GM12865 (cell line): ENCODE data around the gene RAB11FIP3.

ENCODE experiments used
- DNase-seq: peaks from one replicate; pipeline ENCODE4 v3.0.0; 2010; ENCODE audit warnings: low read depth
- H3K4me3 ChIP-seq: 2 replicates; pipeline ENCODE4 v1.5.1; 2011; ENCODE audit warnings: mild to moderate bottlenecking, low read depth, low read length, control low read depth
- TF ChIP-seq, protein P1 (sequence below): IDR thresholded peaks from 2 replicates; pipeline ENCODE4 v1.5.1; 2011; ENCODE audit warnings: low read length, control low read depth, low read depth, inconsistent platforms; ENCODE audit not compliant: insufficient read depth; ENCODE audit errors: missing control alignments

Gene RAB11FIP3

DNA sequence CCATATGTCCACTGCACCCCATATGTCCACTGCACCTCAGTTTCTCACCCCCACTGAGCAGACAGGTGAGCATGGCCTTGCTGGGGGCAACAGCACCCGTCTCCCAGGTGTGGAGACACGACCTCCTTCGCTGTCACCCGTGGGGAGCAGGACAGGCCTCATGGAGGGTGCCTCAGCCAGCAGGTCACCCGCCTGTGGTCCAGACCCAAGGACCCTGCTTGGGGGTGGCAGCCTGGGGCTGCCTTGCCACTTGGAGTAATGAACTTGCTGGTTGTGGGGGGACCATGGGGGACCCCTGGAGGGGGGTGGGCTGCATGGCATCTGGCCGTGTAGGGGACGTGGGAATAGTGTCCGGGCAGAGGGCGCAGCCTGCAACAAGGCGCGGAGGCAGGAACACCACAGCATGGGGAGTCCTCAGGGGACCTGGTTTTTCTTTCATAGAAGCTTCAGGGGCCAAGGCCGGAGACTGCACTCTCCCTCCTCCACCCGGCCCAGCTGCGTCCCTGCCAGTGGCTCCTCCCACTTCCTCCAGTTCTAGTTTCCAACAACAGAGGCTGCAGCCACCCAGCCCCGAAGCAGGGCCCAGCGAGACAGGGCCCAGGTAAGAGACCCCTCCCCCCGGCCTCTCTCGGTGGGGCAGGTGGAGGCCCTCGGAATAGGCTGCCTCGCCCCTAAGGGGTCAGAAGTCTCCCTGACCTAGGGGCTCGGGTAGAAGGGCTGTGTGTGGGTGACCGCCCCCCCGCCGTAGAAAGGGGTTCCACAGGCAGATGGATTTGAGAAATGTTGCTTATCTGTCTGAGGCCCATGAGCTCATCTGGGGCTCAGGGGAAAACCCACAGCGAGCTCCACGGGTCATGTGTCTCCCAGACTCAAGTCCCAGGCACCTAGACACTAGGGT, 141.3 kb downstream of the RAB11FIP3 start, which contains the start of gene NHLRC4:
Gene NHLRC4 (plus strand): TSS at position 531 of the 898 bp plus-strand sequence. CDS start 1,043 bp downstream, outside the sequence.
- TF ChIP-seq, protein P1, sequence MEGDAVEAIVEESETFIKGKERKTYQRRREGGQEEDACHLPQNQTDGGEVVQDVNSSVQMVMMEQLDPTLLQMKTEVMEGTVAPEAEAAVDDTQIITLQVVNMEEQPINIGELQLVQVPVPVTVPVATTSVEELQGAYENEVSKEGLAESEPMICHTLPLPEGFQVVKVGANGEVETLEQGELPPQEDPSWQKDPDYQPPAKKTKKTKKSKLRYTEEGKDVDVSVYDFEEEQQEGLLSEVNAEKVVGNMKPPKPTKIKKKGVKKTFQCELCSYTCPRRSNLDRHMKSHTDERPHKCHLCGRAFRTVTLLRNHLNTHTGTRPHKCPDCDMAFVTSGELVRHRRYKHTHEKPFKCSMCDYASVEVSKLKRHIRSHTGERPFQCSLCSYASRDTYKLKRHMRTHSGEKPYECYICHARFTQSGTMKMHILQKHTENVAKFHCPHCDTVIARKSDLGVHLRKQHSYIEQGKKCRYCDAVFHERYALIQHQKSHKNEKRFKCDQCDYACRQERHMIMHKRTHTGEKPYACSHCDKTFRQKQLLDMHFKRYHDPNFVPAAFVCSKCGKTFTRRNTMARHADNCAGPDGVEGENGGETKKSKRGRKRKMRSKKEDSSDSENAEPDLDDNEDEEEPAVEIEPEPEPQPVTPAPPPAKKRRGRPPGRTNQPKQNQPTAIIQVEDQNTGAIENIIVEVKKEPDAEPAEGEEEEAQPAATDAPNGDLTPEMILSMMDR = no peak
- DNase-seq = peak; percentile 86
- H3K4me3 ChIP-seq = peak within 1 kb of the TSS; percentile 52

DNA sequence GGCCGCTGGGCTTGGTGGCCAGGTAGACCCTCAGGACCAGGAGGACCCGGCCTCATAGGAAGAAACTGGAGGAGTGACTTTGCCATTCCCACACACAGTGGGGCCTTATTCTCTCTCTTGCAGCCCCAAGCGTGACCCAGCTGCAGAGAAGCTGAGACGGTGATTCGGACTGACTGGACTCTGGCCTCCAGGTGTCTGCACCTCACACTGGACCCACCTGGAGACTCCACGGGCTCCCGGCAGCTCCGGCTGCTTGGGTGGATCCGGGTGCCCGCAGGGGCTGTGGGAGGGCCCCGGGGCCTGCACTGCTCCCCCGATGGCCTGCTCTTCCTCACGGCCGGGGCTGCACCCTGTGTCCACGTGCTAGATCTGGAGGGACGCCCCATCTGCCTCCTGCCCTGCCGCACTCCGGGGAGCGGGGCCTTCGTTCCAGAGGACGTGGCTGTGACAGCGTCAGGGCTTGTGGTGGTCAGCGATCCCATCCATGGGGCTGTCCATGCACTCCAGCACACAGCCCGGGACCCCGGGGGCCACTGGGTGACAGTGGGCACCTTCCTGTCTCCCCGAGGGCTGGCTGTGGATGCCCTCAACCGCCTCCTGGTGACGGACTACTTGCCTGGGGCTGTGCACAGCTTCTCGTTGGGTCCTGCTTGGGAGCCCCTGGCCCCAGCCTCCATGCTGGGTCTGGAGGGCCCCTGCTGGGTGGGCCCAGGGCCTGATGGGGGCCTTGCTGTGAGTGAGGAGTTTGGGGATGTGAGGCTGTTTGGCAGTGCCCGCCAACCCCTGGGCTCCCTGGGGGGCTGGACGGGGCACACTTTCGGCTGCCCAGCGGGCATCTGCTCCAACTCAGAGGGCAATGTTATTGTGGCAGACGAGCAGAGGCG, 142.2 kb downstream of the RAB11FIP3 start:
- DNase-seq = no peak
- peak overlapping the region; percentile 52 for H3K4me3 ChIP-seq
- TF ChIP-seq, protein P1 = no peak

DNA sequence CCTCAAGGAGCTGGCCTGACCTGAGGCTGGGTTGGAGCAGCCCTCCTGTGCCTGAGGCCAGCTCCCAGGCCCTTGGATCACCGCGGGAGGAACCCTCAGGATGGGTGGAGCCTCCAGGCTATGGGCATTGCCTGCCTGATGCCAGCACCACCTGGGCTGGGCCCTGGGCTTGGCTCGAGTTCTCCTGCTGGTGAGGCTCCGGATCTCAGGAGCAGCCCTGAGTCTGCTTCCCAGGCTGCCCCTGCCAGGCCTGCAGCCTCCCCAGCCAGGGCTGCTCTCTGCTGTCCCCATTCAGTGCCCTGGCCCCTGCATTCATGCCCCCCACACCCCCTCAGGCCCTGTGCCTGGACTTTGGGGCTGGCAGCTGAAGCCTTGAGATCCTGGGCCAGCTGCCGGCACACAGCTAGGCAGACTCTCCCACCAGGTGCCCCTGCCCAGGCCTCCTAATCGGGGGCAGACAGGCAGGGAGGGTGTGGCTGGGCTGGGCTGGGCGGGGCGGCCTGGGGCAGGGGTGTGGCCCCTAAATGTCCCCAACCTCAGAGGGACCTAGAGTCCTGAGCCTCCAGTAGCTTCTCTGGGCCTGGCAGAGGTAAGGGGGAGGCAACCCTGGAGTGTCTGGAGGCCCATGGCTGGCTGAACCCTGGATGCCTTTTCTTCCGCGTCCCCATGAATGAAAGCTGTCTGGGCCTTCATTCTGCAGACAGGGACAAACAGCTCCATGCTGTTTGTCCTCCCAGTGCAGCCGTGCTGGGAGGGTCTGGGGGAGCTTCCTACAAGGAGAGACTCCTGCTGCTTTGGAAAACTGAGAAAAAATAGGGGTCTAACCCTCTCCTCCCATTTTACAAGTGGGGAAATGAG, 143.2 kb downstream of the RAB11FIP3 start:
- DNase-seq = no peak
- H3K4me3 ChIP-seq = peak overlapping the region; percentile 77
- TF ChIP-seq, protein P1 = no peak

DNA sequence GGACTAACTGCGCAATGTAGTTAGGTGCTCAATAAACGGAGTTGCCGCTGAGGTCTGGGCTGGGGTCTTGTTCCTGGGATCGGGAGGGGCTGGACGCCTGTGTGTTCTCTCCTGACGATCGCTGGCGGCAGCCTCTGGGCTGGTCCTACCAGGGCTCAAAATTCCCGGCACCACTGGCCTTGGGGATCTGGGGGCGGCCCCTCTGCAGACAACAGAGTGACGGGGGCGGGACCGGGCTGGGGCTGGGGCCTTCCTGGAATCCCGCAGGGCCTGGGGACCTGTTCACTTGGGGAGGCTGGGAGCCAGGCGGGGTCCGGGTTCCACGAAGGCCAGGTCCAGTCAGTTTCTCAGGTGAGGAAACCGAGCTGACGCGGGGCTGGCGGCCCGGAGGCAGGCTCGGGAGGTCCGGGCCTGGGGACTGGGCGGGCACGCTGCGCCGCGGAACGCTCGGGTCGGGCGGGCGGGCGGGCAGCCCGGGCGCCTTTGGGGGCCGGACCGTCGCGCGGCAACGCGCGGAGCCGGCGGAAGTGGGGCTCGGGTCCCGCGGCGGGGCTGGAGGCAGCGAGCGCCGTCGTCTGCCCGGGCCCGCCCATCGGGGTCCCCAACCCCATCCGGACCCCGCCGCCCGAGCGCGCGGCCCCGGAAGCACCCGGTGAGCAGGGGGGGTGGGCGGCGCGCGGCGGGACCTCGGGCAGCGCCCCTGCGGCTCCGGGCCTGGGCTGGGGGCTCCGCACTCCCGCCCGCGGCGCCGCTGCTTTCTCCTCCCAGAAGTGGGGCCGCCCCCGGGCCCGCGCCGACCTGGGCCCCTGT, 144.2 kb downstream of the RAB11FIP3 start, which contains the start of gene PIGQ:
Gene PIGQ (plus strand): TSS at position 524 of the 810 bp plus-strand sequence. CDS start 4,107 bp downstream, outside the sequence.
- TF ChIP-seq, protein P1 = no peak
- peak; percentile 75 for DNase-seq
- H3K4me3 ChIP-seq = peak within 1 kb of the TSS; percentile 77
